Lung (tissue), 12 donors: ENCODE results near the gene DUSP16. TPM values are rescaled to one million over a fixed set of nuclear protein-coding genes. Genes with fewer than 3 reads are reported as not detected.

Experiments used
- ATAC-seq: fragments of 200-7000 bp; cut with Tn5 transposase; one replicate; pipeline ENCODE4 v1.9.1; 2020; ENCODE audit warnings: moderate number of reproducible peaks; ENCODE audit not compliant: insufficient read depth, low FRiP score
- DNase-seq, 3 donors: peaks; one replicate each; pipeline ENCODE4 v3.0.0-alpha.2; 2013 to 2017
- H3K27ac ChIP-seq, 2 donors: one replicate each; pipeline ENCODE4 v1.5.1; 2013; ENCODE audit warnings: mild to moderate bottlenecking in 2 of 2, moderate library complexity in 2 of 2, control low read depth in 1 of 2, inconsistent platforms in 1 of 2, low read depth in 1 of 2, low read length in 1 of 2
- H3K27me3 ChIP-seq, 3 donors: one replicate each; pipeline ENCODE4 v1.5.1; 2013; ENCODE audit warnings: low read length in 2 of 3; ENCODE audit not compliant: control insufficient read depth in 3 of 3, insufficient read depth in 3 of 3
- H3K36me3 ChIP-seq, 4 donors: one replicate each; pipeline ENCODE4 v1.5.1; 2013; ENCODE audit warnings: low read length in 4 of 4, mild to moderate bottlenecking in 1 of 4, moderate library complexity in 1 of 4; ENCODE audit not compliant: control insufficient read depth in 4 of 4, insufficient read depth in 4 of 4
- H3K4me1 ChIP-seq, 5 donors: one replicate each; pipeline ENCODE4 v1.5.1; 2013; ENCODE audit warnings: low read length in 5 of 5, mild to moderate bottlenecking in 2 of 5, moderate library complexity in 1 of 5; ENCODE audit not compliant: control insufficient read depth in 5 of 5, insufficient read depth in 5 of 5
- H3K4me3 ChIP-seq: one replicate; pipeline ENCODE4 v1.5.1; 2013; ENCODE audit warnings: mild to moderate bottlenecking, control low read depth, moderate library complexity
- H3K9ac ChIP-seq, 2 donors: one replicate each; pipeline ENCODE4 v1.5.1; 2013; ENCODE audit warnings: low read length in 2 of 2, control low read depth in 1 of 2; ENCODE audit not compliant: insufficient read depth in 1 of 2
- H3K9me3 ChIP-seq, 4 donors: one replicate each; pipeline ENCODE4 v1.5.1; 2013; ENCODE audit warnings: low read length in 3 of 4, mild to moderate bottlenecking in 1 of 4, moderate library complexity in 1 of 4; ENCODE audit not compliant: control insufficient read depth in 4 of 4, insufficient read depth in 3 of 4
- CTCF ChIP-seq: IDR thresholded peaks from 2 replicates; pipeline ENCODE4 v1.5.1; 2012; ENCODE audit warnings: mild to moderate bottlenecking; ENCODE audit errors: control extremely low read depth, extremely low read depth
- WGBS, 2 donors: extraction: QIAGEN DNeasy Blood & Tissue Kit; methylation state at CpG; one replicate each; pipeline ENCODE4 v1.1.7; 2013; 5-methylcytosine and 5-hydroxymethylcytosine counted together
- polyA plus RNA-seq, 2 donors: library from polyadenylated mRNA; stranded (reverse); fragments of 200-250 nt; gene quantifications; one replicate each; pipeline ENCODE4 v1.2.1, GENCODE V29; 2013
- total RNA-seq, 2 donors: library from RNA; depleted of rRNA in 1 of 2; stranded (reverse); fragments of >200 nt in 1 of 2; gene quantifications; one replicate each; pipeline ENCODE4 v1.2.1, GENCODE V29; 2014 to 2021
- donor health status: control.
- donor health status: control.
- donor health status: Bipolar disorder and iron deficiency.
- donor health status: healthy.
- donor health status: DM: yes; HTN: yes; CAD: no.

DUSP16 gene
- total and polyA plus RNA-seq, 4 donors = 11.1 to 40.0 (median 25.8) TPM

- Histone ChIP-seq H3K27me3 (no peaks in the 10 kb centered on the region), H3K9ac (no peak overlapping the region), H3K36me3 (peaks cover 0 to 6% (median 3%) of the 10 kb centered on the region in 4 donors), H3K27ac (no peak overlapping the region), H3K4me1 (no peaks in the 10 kb centered on the region), H3K4me3 (no peak overlapping the region), H3K9me3 (peaks cover 0 to 2% (median 0%) of the 10 kb centered on the region in 4 donors)
- WGBS, 2 donors = 75 to 96% methylated on average over 3 of the region's 3 CpGs
- ATAC-seq (no peak), DNase-seq (no peak)
- TF ChIP-seq CTCF = no peak
Observed at GRCh38 chr12:12468575-12468974, 94.1 kb downstream of the DUSP16 start.

- DNase-seq (no peak), ATAC-seq (no peak)
- no peaks in the 10 kb centered on the region for H3K4me1 ChIP-seq
- H3K4me3 ChIP-seq = no peak overlapping the region
- peaks cover 0 to 2% (median 0%) of the 10 kb centered on the region in 4 donors for H3K9me3 ChIP-seq
- TF ChIP-seq CTCF = no peak
- H3K9ac ChIP-seq = no peak overlapping the region
- peaks cover 0 to 6% (median 3%) of the 10 kb centered on the region in 4 donors for H3K36me3 ChIP-seq
- WGBS, 2 donors = 43 to 76% methylated on average over 14 of the region's 14 CpGs
- H3K27me3 ChIP-seq = no peaks in the 10 kb centered on the region
- H3K27ac ChIP-seq = no peak overlapping the region
Observed at GRCh38 chr12:12467688-12468261, 94.9 kb downstream of the DUSP16 start.

GRCh38 chr12:12467264-12467663, 95.4 kb downstream of the DUSP16 start:
- Histone ChIP-seq H3K36me3 (peaks cover 0 to 6% (median 2%) of the 10 kb centered on the region in 4 donors), H3K27ac (no peak overlapping the region), H3K9me3 (peaks cover 0 to 2% (median 0%) of the 10 kb centered on the region in 4 donors), H3K4me3 (no peak overlapping the region), H3K4me1 (no peaks in the 10 kb centered on the region), H3K27me3 (no peaks in the 10 kb centered on the region), H3K9ac (no peak overlapping the region)
- WGBS, 2 donors = 82 to 88% methylated on average over 6 of the region's 6 CpGs
- DNase-seq = no peak
- no peak for TF ChIP-seq CTCF
- ATAC-seq = no peak

GRCh38 chr12:12466157-12466556, 96.5 kb downstream of the DUSP16 start:
- peaks cover 0 to 9% (median 2%) of the 10 kb centered on the region in 4 donors for H3K36me3 ChIP-seq
- H3K4me1 ChIP-seq = peaks cover 0 to 3% (median 0%) of the 10 kb centered on the region in 5 donors
- H3K9ac ChIP-seq = no peak overlapping the region
- 52 to 79% methylated on average over 7 of the region's 7 CpGs for WGBS, 2 donors
- no peak for DNase-seq
- no peak overlapping the region for H3K4me3 ChIP-seq
- no peak for ATAC-seq
- peaks cover 0 to 2% (median 0%) of the 10 kb centered on the region in 4 donors for H3K9me3 ChIP-seq
- TF ChIP-seq CTCF = no peak
- no peaks in the 10 kb centered on the region for H3K27me3 ChIP-seq
- no peak overlapping the region for H3K27ac ChIP-seq
